Endothelial cell (in vitro differentiated cells): Measurements from ENCODE around the gene ITIH2. TPM values are rescaled to one million over a fixed set of nuclear protein-coding genes. Genes with fewer than 3 reads are reported as not detected.
A peak's percentile ranks its signal among the peaks of the same experiment; 100 is the strongest.

Experiments used
- DNase-seq: peaks from one replicate; pipeline ENCODE4 v3.0.0; 2021; ENCODE audit warnings: low spot score
- H3K27ac Mint-ChIP-seq: one replicate; pipeline ENCODE4 v1.8.0; 2021; ENCODE audit warnings: mixed read lengths, inconsistent platforms; ENCODE audit not compliant: unreplicated experiment
- H3K27me3 Mint-ChIP-seq: one replicate; pipeline ENCODE4 v1.8.0; 2021; ENCODE audit warnings: mild to moderate bottlenecking, moderate library complexity, mixed read lengths, inconsistent platforms; ENCODE audit not compliant: unreplicated experiment
- H3K36me3 Mint-ChIP-seq: one replicate; pipeline ENCODE4 v1.8.0; 2021; ENCODE audit warnings: mild to moderate bottlenecking, low read depth, mixed read lengths, inconsistent platforms; ENCODE audit not compliant: unreplicated experiment
- H3K4me1 Mint-ChIP-seq: one replicate; pipeline ENCODE4 v1.8.0; 2021; ENCODE audit warnings: mild to moderate bottlenecking, mixed read lengths, inconsistent platforms; ENCODE audit not compliant: unreplicated experiment
- H3K4me3 Mint-ChIP-seq: one replicate; pipeline ENCODE4 v1.8.0; 2021; ENCODE audit warnings: mild to moderate bottlenecking, mixed read lengths, inconsistent platforms; ENCODE audit not compliant: unreplicated experiment
- H3K9me3 Mint-ChIP-seq: one replicate; pipeline ENCODE4 v1.8.0; 2021; ENCODE audit warnings: mixed read lengths, inconsistent platforms; ENCODE audit not compliant: unreplicated experiment
- total RNA-seq: library from RNA; stranded (reverse); fragmentation: NEBNext Ultra II Directional; extraction: Animal tissue kit (Norgen Biotek cat#: 25700); gene quantifications from one replicate; pipeline ENCODE4 v1.2.1, GENCODE V29; 2021; ENCODE audit not compliant: unreplicated experiment
- TF ChIP-seq, protein P1 (sequence below): fragments of 200-600 bp; sonication (generic); IDR thresholded peaks from one replicate; pipeline ENCODE4 v1.5.0; 2021; ENCODE audit warnings: antibody characterized with exemption; ENCODE audit not compliant: unreplicated experiment

The ITIH2 gene
- total RNA-seq, 1 donor from 2014 or later: not detected

DNA sequence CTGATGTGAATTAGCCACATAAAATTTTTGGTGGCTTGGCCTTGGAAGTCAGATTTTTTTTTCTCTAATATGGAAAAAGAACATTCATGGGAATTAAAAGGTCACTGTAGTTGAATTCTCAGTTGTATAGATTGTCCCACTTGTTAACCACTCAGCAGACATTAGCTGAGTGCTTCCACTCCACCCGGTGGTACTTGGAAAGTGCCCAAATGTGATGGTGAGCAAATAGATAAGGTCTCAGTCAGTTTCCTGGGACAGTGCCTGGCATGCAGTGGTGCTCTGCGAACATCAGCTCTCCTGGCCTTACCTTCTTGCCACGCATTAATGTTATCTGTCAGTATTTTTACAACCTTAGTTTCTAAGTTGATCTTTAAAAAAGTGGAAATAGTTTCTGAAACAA is 86.3 kb downstream of the ITIH2 start:
- Mint-ChIP-seq H3K27ac (no peak overlapping the region), H3K27me3 (no peaks in the 10 kb centered on the region), H3K36me3 (no peaks in the 10 kb centered on the region), H3K4me1 (peaks cover 17% of the 10 kb centered on the region), H3K9me3 (no peaks in the 10 kb centered on the region), H3K4me3 (no peak overlapping the region)
- DNase-seq: no peak
- TF ChIP-seq, protein P1, sequence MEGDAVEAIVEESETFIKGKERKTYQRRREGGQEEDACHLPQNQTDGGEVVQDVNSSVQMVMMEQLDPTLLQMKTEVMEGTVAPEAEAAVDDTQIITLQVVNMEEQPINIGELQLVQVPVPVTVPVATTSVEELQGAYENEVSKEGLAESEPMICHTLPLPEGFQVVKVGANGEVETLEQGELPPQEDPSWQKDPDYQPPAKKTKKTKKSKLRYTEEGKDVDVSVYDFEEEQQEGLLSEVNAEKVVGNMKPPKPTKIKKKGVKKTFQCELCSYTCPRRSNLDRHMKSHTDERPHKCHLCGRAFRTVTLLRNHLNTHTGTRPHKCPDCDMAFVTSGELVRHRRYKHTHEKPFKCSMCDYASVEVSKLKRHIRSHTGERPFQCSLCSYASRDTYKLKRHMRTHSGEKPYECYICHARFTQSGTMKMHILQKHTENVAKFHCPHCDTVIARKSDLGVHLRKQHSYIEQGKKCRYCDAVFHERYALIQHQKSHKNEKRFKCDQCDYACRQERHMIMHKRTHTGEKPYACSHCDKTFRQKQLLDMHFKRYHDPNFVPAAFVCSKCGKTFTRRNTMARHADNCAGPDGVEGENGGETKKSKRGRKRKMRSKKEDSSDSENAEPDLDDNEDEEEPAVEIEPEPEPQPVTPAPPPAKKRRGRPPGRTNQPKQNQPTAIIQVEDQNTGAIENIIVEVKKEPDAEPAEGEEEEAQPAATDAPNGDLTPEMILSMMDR: no peak

DNA sequence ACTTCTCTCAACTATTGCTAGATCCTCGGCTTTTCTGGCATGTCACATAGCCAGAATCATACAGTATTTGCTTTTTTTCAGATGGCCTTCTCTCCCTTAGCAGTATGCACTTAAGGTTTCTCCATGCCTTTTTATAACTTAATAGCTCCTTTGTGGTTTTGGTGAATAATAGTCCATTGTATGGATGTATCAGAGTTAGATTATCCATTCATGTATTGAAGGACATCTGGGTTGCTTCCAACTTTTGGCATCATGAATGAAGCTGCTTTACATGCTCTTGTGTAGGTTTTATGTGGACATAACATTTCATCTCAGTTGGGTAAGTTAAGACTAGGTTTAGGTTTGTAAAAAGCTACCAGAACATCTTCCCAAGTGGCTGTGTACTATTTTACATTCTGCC is 89.4 kb downstream of the ITIH2 start:
- TF ChIP-seq, protein P1: no peak
- no peak overlapping the region for H3K4me3 Mint-ChIP-seq
- peaks cover 4% of the 10 kb centered on the region for H3K36me3 Mint-ChIP-seq
- H3K9me3 Mint-ChIP-seq: no peaks in the 10 kb centered on the region
- H3K4me1 Mint-ChIP-seq: peaks cover 14% of the 10 kb centered on the region
- H3K27me3 Mint-ChIP-seq: no peaks in the 10 kb centered on the region
- DNase-seq: no peak
- no peak overlapping the region for H3K27ac Mint-ChIP-seq

DNA sequence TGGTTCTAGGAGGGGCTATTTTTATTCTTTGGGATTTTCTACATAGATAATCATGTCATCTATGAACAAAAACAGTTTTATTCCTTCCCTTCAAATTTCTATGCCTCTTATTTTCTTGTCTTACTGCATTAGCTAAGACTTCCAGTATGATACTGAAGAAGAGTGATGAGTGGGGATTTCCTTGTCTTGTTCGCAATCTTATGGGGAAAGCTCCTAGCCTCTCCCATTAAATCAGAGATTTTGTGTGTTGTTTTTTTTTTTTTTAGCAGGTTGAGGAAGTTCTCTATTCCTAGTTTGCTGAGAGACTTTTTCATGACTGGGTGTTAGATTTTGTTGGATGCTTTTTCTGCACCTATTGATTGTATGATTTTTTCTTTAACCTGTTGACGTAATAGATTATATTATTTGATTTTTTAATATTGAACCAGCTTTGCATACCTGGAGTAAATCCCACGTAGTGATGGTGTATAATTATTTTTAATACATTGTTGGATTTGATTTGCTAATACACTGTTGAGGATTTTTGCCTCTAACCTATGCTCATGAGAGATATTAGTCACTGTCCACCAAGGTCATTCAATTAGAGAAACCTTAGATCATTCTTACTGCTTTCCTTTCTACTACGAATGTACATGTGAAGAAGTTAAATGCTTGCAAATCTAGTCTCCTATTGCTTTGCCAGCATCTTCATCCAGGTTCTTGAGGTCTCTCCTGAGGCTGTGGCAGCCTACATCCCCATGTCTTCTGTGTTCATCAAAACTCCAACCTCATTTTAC is 91.3 kb downstream of the ITIH2 start:
- Mint-ChIP-seq H3K4me1 (peaks cover 5% of the 10 kb centered on the region), H3K36me3 (peaks cover 7% of the 10 kb centered on the region), H3K4me3 (no peak overlapping the region), H3K27me3 (no peaks in the 10 kb centered on the region), H3K9me3 (no peaks in the 10 kb centered on the region), H3K27ac (no peak overlapping the region)
- DNase-seq: no peak
- TF ChIP-seq, protein P1: no peak

DNA sequence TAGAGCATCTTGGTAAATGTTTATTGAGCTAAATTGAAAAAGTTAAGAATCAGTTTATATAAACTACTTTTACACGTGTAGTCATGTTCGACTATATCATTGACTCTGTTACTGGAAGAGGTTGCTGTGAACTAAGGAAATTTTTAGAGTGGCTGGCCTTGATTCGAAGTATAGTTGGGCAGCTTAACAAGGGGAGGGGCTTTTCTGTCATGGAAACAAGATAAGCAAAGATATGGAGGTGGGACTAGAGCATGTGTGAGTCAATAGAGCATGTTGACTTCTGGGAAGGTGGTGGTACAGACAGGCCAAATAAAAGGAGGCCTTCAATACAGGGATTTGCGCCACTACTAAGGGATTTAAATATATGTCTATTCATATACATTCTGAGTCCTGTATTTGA is 92.5 kb downstream of the ITIH2 start:
- no peak overlapping the region for H3K4me3 Mint-ChIP-seq
- no peaks in the 10 kb centered on the region for H3K27me3 Mint-ChIP-seq
- no peaks in the 10 kb centered on the region for H3K9me3 Mint-ChIP-seq
- peaks cover 3% of the 10 kb centered on the region for H3K4me1 Mint-ChIP-seq
- DNase-seq: no peak
- peaks cover 14% of the 10 kb centered on the region for H3K36me3 Mint-ChIP-seq
- H3K27ac Mint-ChIP-seq: peak overlapping the region; percentile 20
- TF ChIP-seq, protein P1: no peak

DNA sequence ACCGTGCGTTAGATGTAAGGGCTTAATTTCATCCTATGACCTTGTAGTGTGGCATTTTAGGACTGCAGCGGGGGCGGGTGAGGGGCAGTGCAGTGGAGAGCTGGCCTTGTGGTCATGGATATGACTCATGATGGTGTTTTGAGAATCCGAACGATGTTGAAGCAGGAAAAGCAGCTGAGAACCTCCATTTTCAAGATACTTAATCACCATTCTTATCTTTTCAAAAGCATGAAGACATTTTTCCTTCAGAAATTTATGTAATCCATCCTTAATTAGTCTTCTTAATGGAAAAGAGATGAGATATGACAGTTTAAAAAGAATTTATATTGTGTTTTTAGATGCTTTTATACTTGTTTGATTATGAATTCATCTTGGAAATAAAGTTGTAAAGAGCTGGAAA is 94.5 kb downstream of the ITIH2 start:
- Mint-ChIP-seq H3K4me1 (no peaks in the 10 kb centered on the region), H3K27ac (no peak overlapping the region), H3K36me3 (peaks cover 17% of the 10 kb centered on the region), H3K27me3 (no peaks in the 10 kb centered on the region), H3K4me3 (no peak overlapping the region), H3K9me3 (no peaks in the 10 kb centered on the region)
- TF ChIP-seq, protein P1: no peak
- DNase-seq: no peak

Other genes with a start within 250 kb of the ITIH2 start
- 0.36 TPM for gene ITIH5, start 36.4 kb upstream of the ITIH2 start, total RNA-seq
- gene KIN, start 84.7 kb downstream of the ITIH2 start, total RNA-seq: 13.2 TPM
- 216 TPM for gene ATP5F1C, start 84.9 kb downstream of the ITIH2 start, total RNA-seq
- 12.4 TPM for gene TAF3, start 115.2 kb downstream of the ITIH2 start, total RNA-seq